HG02943 (cell line): ENCODE measurements around the gene COL4A2.

Experiments
- ATAC-seq: cut with Tn5 transposase; IDR thresholded peaks from one replicate; pipeline ENCODE4 v1.9.1; 2021; ENCODE audit warnings: mild to moderate bottlenecking, low read depth, moderate library complexity; ENCODE audit not compliant: unreplicated experiment

Gene COL4A2

GRCh38 chr13:110430391-110431336, 123.6 kb downstream of the COL4A2 start:
- no peak for ATAC-seq

- no peak for ATAC-seq
Measured at GRCh38 chr13:110431425-110432294, 124.6 kb downstream of the COL4A2 start.

DNA sequence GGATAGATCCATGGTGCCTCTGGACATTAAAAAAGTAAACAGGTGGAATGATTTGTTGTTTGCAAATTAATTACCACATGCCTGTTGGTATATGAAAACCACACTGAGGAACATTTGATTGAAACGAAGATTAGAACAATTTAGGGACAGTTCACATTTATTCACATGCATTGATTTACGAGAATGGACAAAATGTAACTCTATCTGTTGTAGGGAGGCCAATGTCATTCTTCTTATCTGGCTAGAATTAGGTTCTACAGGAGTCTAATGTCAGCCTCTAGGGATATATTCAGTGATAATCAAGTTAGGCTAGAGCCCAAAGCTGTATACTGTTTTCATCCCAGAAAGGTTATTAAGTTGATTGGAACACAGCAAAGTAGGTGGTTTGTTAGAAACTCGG, 125.4 kb downstream of the COL4A2 start:
- no peak for ATAC-seq

GRCh38 chr13:110433014-110433413, 125.9 kb downstream of the COL4A2 start:
- ATAC-seq = no peak

GRCh38 chr13:110434629-110435028, 127.5 kb downstream of the COL4A2 start:
- ATAC-seq = no peak

- ATAC-seq = no peak
Measured at GRCh38 chr13:110435331-110435730, 128.2 kb downstream of the COL4A2 start.

- no peak for ATAC-seq
Measured at GRCh38 chr13:110436276-110436675, 129.2 kb downstream of the COL4A2 start.

GRCh38 chr13:110436786-110437370, 129.8 kb downstream of the COL4A2 start:
- ATAC-seq = no peak

DNA sequence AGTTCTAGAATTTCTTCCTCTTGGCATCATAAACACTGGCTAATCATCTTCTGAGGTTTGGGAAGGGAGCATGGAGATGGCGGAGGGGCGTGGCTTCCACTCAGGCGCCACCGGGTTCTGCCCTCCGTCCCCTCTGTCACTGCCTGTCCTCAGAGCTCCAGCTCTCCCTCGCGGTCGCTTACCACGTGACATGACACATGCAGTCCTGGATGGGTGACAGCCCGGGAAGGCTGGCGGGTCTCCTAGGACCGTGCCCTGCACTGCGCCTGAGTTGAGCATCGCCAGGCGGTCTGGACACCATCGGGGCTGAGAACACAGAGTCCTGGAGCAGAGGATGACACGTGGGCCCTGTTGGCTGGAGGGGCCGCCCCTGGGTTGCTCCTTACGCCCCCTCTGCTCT, 131.1 kb downstream of the COL4A2 start:
- ATAC-seq = no peak

GRCh38 chr13:110438776-110439175, 131.7 kb downstream of the COL4A2 start:
- no peak for ATAC-seq

DNA sequence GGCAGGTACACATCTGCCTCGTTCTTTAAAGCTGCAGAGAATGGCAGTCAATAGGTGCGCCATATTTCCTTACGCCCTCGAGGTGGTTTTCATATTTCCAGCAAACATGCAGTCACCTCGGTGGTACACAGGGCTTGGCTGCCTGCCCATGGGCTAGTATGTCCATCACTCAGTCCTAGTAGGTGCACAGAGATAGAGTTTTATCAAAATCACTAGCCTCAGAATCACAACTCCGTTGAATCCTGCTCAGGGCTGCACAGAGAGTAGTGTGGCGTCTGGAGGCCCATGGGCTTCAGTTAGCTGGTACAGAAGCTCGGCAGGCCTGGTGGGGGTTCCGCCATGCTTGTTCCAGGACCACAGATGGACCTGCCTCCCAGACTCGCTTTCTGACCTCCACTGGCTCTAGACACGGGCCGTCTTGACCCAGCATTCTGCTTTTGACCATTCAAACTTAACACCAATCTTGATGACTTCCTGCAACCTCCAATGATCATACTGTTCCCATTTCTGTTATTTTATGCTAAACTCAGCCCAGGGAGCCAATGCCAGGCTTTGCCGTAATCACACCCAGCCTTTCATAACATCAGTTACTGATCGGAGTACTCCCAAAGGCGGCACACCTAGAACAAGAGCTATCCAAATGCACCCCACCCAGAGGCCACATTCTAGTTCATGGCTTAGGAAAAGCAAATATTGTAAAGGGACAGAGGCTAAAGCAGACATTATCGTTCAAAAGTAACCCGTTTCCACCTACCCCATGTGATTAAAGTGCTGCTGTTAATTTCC, 134.1 kb downstream of the COL4A2 start:
- ATAC-seq = no peak

- ATAC-seq = no peak
Measured at GRCh38 chr13:110442930-110443621, 136.0 kb downstream of the COL4A2 start.

GRCh38 chr13:110443622-110444225, 136.6 kb downstream of the COL4A2 start:
- no peak for ATAC-seq

DNA sequence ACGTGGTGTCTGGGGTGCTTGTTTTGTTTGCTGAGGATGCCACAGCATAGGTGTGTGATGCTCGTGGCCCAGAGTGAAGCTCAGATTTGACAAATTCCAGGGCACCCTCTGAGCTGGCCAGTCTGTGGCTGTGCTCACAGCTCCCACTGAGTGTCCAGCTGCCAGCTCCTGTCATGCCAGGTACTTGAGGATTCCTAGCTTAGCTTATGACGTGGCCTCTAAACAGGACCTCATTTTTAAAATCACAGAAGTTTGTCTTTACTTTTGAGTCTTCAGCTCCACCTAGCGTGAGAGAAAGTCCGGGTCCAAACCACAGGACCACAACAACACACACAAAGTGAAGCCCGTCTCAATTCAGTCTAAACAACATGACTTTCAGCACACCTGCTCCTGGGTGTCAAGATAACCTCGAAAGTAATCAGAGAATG, 137.2 kb downstream of the COL4A2 start:
- no peak for ATAC-seq

GRCh38 chr13:110445183-110445582, 138.1 kb downstream of the COL4A2 start:
- ATAC-seq = no peak

GRCh38 chr13:110445722-110446574, 138.9 kb downstream of the COL4A2 start:
- ATAC-seq = no peak

DNA sequence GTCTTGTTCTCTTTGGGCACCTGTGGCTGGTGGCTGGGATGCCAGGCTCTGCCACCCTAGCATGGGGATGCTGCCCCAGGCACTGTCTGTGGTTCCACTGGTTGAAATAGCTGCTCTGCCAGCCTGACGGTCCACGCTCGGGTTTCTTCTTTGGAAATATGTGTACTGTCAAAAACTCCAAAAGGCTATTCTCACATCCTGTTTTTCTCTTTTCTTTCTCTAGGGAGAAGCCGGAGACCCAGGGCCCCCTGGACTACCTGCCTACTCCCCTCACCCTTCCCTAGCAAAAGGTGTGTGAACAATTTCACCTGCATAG, 139.4 kb downstream of the COL4A2 start:
- ATAC-seq = no peak

DNA sequence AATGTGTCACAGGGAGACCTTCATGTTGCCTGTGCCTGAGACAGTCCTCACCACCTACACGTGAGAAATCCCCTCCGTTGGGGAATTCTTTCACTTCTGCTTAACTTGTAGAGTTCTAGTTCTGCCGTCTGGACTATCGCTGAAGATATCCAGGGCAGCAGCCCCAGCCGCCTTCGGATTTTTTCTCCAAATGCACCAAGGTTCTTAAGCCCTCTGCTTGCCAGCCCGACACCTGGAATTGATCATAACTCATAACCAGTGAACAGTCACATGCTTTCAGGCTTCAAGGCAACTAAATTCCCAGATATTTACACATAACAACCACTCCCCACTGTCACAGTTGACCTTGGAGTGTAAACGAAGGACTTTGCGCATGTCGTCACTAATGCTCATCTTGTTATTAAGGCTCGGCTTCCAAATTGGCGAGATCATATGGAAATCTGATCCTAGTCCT, 140.0 kb downstream of the COL4A2 start:
- no peak for ATAC-seq
